ENCODE measurements around the gene SRGAP3. TPM values are rescaled to one million over a fixed set of nuclear protein-coding genes. Genes with fewer than 3 reads are reported as not detected.

SRGAP3 gene
- total RNA-seq, 4 donors from 2014 or later = 2.4 to 35.5 (median 8.2) TPM

DNA sequence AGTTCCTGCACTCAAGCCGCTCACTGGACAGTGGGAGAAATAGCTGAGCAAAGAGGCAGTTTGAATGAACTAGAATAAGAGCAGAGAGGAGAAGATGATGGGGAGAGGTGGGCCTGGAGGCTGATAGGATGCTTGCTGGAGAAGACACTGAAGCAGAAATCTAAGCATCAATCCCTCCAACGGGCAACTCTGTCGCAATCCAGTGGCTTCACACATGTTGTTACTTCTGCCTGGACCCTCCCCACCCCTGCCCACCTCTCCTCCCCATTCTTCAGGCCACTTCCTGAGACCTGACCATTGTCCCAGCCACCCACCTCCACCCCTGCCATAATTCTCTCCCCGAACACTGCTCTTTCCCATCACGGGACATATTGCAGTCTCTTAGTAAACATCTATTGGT lies 76.0 kb downstream of the SRGAP3 start:
- Histone ChIP-seq H3K9me3 (no peaks in the 10 kb centered on the region), H3K27me3 (no peaks in the 10 kb centered on the region), H3K4me3 (no peak overlapping the region), H3K36me3 (no peaks in the 10 kb centered on the region), H3K27ac (peak overlapping the region; percentile 17 to 64), H3K4me1 (no peaks in the 10 kb centered on the region)
- intact Hi-C loops (cut with DNase I; ENCODE audit: low total_unique reads) = no loop called here
- TF ChIP-seq POLR2A (IDR thresholded peaks at IDR 0.05) = no peak
- TF ChIP-seq, protein P1, sequence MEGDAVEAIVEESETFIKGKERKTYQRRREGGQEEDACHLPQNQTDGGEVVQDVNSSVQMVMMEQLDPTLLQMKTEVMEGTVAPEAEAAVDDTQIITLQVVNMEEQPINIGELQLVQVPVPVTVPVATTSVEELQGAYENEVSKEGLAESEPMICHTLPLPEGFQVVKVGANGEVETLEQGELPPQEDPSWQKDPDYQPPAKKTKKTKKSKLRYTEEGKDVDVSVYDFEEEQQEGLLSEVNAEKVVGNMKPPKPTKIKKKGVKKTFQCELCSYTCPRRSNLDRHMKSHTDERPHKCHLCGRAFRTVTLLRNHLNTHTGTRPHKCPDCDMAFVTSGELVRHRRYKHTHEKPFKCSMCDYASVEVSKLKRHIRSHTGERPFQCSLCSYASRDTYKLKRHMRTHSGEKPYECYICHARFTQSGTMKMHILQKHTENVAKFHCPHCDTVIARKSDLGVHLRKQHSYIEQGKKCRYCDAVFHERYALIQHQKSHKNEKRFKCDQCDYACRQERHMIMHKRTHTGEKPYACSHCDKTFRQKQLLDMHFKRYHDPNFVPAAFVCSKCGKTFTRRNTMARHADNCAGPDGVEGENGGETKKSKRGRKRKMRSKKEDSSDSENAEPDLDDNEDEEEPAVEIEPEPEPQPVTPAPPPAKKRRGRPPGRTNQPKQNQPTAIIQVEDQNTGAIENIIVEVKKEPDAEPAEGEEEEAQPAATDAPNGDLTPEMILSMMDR (IDR thresholded peaks at IDR 0.05) = no peak
- DNase-seq = no peak

DNA sequence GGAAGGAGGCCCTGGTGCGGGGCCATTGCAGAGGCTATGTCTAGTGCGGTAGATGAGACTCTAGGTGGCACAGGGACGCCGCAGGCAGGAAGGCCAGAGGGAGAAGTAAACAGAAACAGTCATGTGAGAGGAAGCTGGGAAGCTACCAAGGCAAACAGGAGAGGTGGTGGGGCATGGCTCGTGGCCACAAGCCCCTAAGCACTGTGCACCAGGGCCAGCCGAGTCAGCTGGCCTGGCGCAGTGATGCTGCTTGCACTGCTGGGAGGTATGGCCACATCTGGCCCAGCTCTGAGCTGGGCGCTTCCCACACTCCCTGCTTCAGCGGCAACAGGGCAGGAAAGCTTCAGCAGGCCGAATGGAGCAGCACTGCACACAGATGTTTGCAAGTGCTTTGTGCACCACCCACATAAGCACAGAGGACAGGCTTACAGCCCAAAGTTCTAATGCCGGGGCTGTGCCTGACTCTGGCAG lies 76.6 kb downstream of the SRGAP3 start:
- TF ChIP-seq POLR2A (IDR thresholded peaks at IDR 0.05) = no peak
- TF ChIP-seq, protein P1 (IDR thresholded peaks at IDR 0.05) = no peak
- Histone ChIP-seq H3K27me3 (no peaks in the 10 kb centered on the region), H3K9me3 (no peaks in the 10 kb centered on the region), H3K36me3 (no peaks in the 10 kb centered on the region), H3K4me3 (no peak overlapping the region), H3K27ac (peak overlapping the region; percentile 17 to 64), H3K4me1 (no peaks in the 10 kb centered on the region)
- intact Hi-C loops (cut with DNase I; ENCODE audit: low total_unique reads) = no loop called here
- peak in 1 of 2 donors; percentile 22 for DNase-seq

DNA sequence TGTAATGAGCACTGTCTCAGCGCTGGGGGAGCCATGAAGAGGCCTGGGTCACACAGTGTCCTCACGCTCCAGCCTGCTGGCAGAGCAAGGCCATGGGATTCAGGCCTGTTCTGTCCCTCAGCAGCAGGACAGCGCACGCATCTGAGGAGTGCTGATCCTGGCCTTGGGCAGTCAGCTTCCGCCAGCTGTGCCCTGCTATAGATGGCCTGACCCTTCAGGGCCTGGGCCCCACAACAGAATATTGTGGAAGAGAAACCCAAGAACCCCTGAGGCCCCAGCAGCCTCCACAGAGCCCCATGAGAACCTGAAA lies 78.6 kb downstream of the SRGAP3 start:
- no peak for DNase-seq
- H3K4me3 ChIP-seq = no peak overlapping the region
- TF ChIP-seq, protein P1 (IDR thresholded peaks at IDR 0.05) = no peak
- TF ChIP-seq POLR2A (IDR thresholded peaks at IDR 0.05) = no peak
- H3K27ac ChIP-seq = no peak overlapping the region
- H3K27me3 ChIP-seq = no peaks in the 10 kb centered on the region
- H3K36me3 ChIP-seq = no peaks in the 10 kb centered on the region
- H3K4me1 ChIP-seq = no peaks in the 10 kb centered on the region
- intact Hi-C loops (cut with DNase I; ENCODE audit: low total_unique reads) = no loop called here
- H3K9me3 ChIP-seq = no peaks in the 10 kb centered on the region

DNA sequence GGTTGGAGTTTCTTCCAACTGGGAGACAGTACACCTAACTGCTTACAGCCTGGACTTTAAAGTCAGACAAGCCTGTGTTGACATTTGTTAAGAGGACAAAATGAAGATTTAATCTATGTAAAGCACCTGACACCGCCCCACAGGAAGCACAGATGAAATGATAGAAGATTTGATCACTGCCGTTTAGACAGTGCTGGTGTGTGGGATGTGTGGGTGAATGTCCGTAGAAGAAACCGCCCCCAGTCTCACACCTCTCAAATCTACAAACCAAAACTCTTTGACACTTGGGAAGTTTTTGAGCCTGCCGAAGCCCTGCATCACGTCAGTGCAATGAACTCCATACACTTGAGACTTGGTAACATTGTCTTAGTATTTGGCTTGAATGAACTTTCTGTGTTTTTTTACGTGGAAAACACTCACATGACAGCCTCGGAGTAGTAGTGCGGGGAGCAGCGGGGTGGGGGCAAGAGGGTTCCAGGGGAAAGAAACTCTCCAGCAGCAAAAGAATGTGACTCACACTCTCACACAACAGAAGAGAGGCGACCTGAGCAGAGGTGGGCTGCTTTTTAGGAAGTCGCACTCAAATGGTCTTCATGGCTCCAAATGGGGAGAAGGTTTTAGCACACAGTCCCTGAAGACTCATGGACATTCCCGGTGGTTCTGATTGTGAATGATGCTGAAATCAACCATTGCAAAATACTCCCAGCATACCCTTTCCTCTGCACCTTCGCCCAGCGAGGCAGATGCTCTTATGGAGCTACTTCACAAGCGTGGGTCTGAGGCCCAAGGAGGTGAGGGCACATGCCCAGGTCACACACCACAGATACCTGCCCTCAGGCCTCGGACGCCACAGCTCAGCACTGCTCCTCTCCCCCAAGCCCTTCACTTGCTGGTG lies 79.2 kb downstream of the SRGAP3 start:
- Histone ChIP-seq H3K4me3 (no peak overlapping the region), H3K4me1 (no peaks in the 10 kb centered on the region), H3K27me3 (no peaks in the 10 kb centered on the region), H3K9me3 (no peaks in the 10 kb centered on the region), H3K36me3 (no peaks in the 10 kb centered on the region), H3K27ac (no peak overlapping the region)
- TF ChIP-seq POLR2A (IDR thresholded peaks at IDR 0.05) = no peak
- TF ChIP-seq, protein P1 (IDR thresholded peaks at IDR 0.05) = no peak
- intact Hi-C loops (cut with DNase I; ENCODE audit: low total_unique reads) = no loop called here
- DNase-seq = no peak

DNA sequence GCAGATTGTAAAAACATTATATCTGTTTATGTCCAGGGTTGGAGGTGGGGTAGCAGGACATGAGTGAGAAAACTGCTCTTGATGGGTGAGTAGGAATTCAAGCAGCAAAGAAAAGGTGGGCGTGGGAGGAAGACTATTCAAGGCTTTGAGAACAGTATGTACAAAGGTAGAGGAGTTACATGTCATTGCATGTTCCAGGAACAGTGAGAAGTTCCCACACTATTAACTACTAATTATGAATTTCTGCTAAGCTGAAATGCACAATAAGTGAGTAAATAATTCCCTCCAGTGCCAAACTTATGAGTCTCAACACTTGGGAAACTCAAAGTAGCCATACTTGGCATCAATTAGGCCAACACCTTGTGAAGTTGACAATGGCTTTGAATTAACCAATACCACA lies 80.1 kb downstream of the SRGAP3 start:
- Histone ChIP-seq H3K9me3 (no peaks in the 10 kb centered on the region), H3K4me1 (no peaks in the 10 kb centered on the region), H3K27ac (no peak overlapping the region), H3K4me3 (no peak overlapping the region), H3K27me3 (no peaks in the 10 kb centered on the region), H3K36me3 (no peaks in the 10 kb centered on the region)
- intact Hi-C loops (cut with DNase I; ENCODE audit: low total_unique reads) = no loop called here
- TF ChIP-seq, protein P1 (IDR thresholded peaks at IDR 0.05) = no peak
- TF ChIP-seq POLR2A (IDR thresholded peaks at IDR 0.05) = no peak
- no peak for DNase-seq

Data from uterus (tissue), 4 donors.